Hepatocyte (in vitro differentiated cells): Measurements from ENCODE around the gene SLTM.

Source experiments
- EZH2 ChIP-seq: fragments of 200-600 bp; sonication (generic); IDR thresholded peaks from 2 replicates; pipeline ENCODE4 v1.6.1; 2016; ENCODE audit warnings: antibody characterized with exemption, mild to moderate bottlenecking, borderline replicate concordance
- EZH2phosphoT487 ChIP-seq: fragments of 200-600 bp; sonication (generic); IDR thresholded peaks from one replicate; pipeline ENCODE4 v1.6.1; 2018; ENCODE audit warnings: antibody characterized with exemption, mild to moderate bottlenecking, low read depth, moderate library complexity; ENCODE audit not compliant: unreplicated experiment, severe bottlenecking
- TF ChIP-seq, protein P1 (sequence below): fragments of 200-600 bp; sonication (generic); IDR thresholded peaks from 2 replicates; pipeline ENCODE4 v1.5.1; 2016; ENCODE audit warnings: antibody characterized with exemption, mild to moderate bottlenecking; ENCODE audit not compliant: poor library complexity

DNA sequence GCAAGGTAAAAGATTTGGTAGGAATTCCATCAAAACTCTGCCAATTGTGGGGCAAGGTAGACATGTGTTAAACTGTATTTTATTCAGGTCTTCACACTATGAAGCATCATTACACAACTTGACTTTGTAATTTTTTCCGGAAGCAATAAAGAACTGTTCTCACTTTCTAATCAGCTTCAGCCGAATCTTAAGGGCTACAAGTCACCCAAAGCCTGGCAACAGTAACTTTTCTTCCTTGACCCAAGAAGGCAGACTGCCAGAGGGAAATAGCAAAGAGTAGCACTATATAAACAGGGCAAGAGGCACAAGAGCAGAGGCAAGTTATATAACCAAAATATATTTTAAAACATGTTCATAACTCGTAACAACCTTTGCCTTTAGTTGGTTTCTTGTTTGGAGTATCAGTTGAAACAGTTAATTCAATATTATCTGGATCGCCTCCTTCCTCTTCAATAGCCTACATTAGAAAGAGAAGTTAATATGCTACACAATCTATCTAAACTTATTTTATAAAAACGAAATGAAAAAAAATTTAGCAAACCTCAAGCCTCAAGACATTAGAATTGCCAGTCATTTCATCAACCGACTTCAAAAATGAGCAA is 1.4 kb downstream of the SLTM start:
- TF ChIP-seq, protein P1, sequence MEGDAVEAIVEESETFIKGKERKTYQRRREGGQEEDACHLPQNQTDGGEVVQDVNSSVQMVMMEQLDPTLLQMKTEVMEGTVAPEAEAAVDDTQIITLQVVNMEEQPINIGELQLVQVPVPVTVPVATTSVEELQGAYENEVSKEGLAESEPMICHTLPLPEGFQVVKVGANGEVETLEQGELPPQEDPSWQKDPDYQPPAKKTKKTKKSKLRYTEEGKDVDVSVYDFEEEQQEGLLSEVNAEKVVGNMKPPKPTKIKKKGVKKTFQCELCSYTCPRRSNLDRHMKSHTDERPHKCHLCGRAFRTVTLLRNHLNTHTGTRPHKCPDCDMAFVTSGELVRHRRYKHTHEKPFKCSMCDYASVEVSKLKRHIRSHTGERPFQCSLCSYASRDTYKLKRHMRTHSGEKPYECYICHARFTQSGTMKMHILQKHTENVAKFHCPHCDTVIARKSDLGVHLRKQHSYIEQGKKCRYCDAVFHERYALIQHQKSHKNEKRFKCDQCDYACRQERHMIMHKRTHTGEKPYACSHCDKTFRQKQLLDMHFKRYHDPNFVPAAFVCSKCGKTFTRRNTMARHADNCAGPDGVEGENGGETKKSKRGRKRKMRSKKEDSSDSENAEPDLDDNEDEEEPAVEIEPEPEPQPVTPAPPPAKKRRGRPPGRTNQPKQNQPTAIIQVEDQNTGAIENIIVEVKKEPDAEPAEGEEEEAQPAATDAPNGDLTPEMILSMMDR, result no peak
- TF ChIP-seq EZH2 (no peak), EZH2phosphoT487 (no peak)
